Esophagus muscularis mucosa (tissue), 4 donors: ENCODE results near the gene RTN4. TPM values are rescaled to one million over a fixed set of nuclear protein-coding genes. Genes with fewer than 3 reads are reported as not detected.

Source experiments
- DNase-seq: peaks from one replicate; pipeline ENCODE4 v3.0.0-alpha.2; 2017; ENCODE audit errors: extremely low spot score
- H3K27ac ChIP-seq, 4 donors: fragments of 200-600 bp; sonication (generic); replicated peaks in 1 of 4; 1 replicate in 3 of 4; 2 replicates in 1 of 4; pipeline ENCODE4 v1.5.1; 2016 to 2019; ENCODE audit warnings: mild to moderate bottlenecking in 1 of 4
- H3K27me3 ChIP-seq, 4 donors: fragments of 200-600 bp; sonication (generic); one replicate each; pipeline versions ENCODE4 v1.5.1 to v1.6.0; 2016 to 2019
- H3K36me3 ChIP-seq, 4 donors: fragments of 200-600 bp; sonication (generic); one replicate each; pipeline ENCODE4 v1.5.1; 2016 to 2019
- H3K4me1 ChIP-seq, 4 donors: fragments of 200-600 bp; sonication (generic); one replicate each; pipeline ENCODE4 v1.5.1; 2016 to 2019
- H3K4me3 ChIP-seq, 4 donors: fragments of 200-600 bp; sonication (generic); 1 replicate in 2 of 4; 2 replicates in 2 of 4; pipeline ENCODE4 v1.5.1; 2016 to 2019; ENCODE audit warnings: mild to moderate bottlenecking in 4 of 4, moderate library complexity in 1 of 4
- H3K9me3 ChIP-seq, 4 donors: fragments of 200-600 bp; sonication (generic); 1 replicate in 3 of 4; 2 replicates in 1 of 4; pipeline ENCODE4 v1.5.1; 2016 to 2019
- EP300 ChIP-seq: sonication (generic); formaldehyde crosslinking; IDR thresholded peaks from one replicate; pipeline ENCODE4 v1.6.1; 2017; ENCODE audit warnings: antibody characterized with exemption
- POLR2A ChIP-seq: fragments of 450-650 bp; IDR thresholded peaks from one replicate; pipeline ENCODE4 v1.6.1; 2017; ENCODE audit warnings: antibody characterized with exemption, moderate library complexity, mild to moderate bottlenecking, low read depth
- POLR2AphosphoS5 ChIP-seq, 2 donors: sonication (generic); formaldehyde crosslinking; IDR thresholded peaks; one replicate each; pipeline ENCODE4 v1.6.1; 2017; ENCODE audit warnings: antibody characterized with exemption in 2 of 2
- WGBS: methylation state at CpG from one replicate; pipeline ENCODE4 v1.1.5; 2018; 5-methylcytosine and 5-hydroxymethylcytosine counted together
- intact Hi-C: fragments of 100-400 bp; cut with DNase I; formaldehyde crosslinking; loops from one replicate; pipeline ENCODE4 v1.15.1; 2023
- total RNA-seq, 4 donors: library from RNA; depleted of rRNA; stranded (reverse); fragments of >200 nt; gene quantifications; one replicate each; pipeline versions ENCODE4 v1.1.0 to v1.2.1, GENCODE V29; 2016
- TF ChIP-seq, protein P1 (sequence below), 3 experiments: fragments of 200-600 bp in 2 of 3; fragments of 450-650 bp in 1 of 3; sonication (generic) in 2 of 3; IDR thresholded peaks; one replicate each; pipeline ENCODE4 v1.5.1; 2017 to 2019; ENCODE audit warnings: antibody characterized with exemption in 3 of 3, mild to moderate bottlenecking in 2 of 3, moderate library complexity in 1 of 3

RTN4 gene
- total RNA-seq, 4 donors from 2014 or later = 214 to 272 (median 251) TPM

DNA sequence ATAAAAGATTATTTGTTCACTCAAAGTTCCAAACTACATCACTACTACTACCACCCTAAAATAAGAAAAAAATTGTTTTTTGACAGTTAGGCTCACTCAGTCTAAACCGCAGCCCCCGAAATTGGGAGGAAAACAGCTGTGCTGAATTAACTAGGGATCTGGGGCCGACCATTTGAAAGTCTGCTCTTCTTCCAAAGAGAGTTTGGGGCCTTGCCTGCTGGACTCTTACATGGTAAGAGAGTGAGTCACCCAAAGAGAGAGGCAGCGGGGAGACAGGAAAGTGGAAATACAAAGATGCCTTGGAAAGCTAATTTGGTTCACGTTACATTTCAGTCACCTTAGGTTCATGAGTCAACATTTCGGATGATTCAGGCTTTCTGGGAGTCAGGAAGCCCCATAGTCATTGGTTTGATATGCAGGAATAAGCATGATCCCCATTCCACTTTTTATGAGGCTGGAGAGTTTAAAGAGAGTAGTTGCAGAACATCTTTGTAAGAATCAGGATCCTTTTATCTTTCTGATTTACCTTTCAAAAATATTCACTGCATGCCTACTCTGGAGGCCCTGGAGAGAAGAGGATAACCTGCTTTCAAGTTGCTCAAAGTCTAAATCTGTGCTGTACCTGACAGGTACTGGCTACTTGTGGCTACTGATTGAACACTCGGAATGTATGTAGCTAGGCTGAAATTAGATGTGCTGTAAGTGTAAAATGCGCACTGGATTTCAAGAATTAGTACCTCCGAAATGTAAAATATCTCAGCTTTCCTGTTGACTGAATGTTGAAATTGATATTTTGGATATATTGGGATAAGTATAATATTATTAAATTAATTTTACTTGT lies 995 bp upstream of the RTN4 start:
- no peak for DNase-seq
- H3K36me3 ChIP-seq = no peaks in the 10 kb centered on the region
- no peaks in the 10 kb centered on the region for H3K9me3 ChIP-seq
- peaks cover 10 to 39% (median 32%) of the 10 kb centered on the region in 4 donors for H3K4me1 ChIP-seq
- intact Hi-C loops = loop anchor here (2.0 to 5.0 kb wide), 2 partner anchors 46 to 112 kb away; no protein-coding TSS in a partner anchor
- WGBS = 21% methylated on average over 9 of the region's 9 CpGs
- no peaks in the 10 kb centered on the region for H3K27me3 ChIP-seq
- peak overlapping the region; percentile 85 to 100 (median 98) for H3K4me3 ChIP-seq
- peak; percentile 57 to 70 for TF ChIP-seq POLR2AphosphoS5 (IDR thresholded peaks at IDR 0.05)
- TF ChIP-seq EP300 = no peak
- TF ChIP-seq, protein P1, sequence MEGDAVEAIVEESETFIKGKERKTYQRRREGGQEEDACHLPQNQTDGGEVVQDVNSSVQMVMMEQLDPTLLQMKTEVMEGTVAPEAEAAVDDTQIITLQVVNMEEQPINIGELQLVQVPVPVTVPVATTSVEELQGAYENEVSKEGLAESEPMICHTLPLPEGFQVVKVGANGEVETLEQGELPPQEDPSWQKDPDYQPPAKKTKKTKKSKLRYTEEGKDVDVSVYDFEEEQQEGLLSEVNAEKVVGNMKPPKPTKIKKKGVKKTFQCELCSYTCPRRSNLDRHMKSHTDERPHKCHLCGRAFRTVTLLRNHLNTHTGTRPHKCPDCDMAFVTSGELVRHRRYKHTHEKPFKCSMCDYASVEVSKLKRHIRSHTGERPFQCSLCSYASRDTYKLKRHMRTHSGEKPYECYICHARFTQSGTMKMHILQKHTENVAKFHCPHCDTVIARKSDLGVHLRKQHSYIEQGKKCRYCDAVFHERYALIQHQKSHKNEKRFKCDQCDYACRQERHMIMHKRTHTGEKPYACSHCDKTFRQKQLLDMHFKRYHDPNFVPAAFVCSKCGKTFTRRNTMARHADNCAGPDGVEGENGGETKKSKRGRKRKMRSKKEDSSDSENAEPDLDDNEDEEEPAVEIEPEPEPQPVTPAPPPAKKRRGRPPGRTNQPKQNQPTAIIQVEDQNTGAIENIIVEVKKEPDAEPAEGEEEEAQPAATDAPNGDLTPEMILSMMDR (IDR thresholded peaks at IDR 0.05) = no peak
- TF ChIP-seq POLR2A = no peak
- peak overlapping the region; percentile 96 to 100 (median 100) for H3K27ac ChIP-seq

DNA sequence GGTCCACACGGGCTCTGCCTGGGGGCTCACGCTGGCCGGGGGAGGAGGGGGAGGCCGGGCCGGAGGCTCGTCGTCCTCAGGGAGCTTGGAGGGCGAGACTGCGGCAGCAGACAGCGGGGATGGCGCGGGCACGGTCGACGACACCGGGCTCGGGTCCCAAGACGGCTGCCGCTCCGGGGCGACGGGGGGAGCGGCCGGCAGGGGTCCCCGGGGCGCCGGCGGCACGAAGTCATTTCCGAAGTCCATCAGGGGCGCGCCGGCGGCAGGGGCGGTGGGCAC lies 491 bp downstream of the RTN4 start:
- peaks cover 10 to 54% (median 46%) of the 10 kb centered on the region in 4 donors for H3K4me1 ChIP-seq
- no peaks in the 10 kb centered on the region for H3K9me3 ChIP-seq
- peak overlapping the region; percentile 96 to 100 (median 100) for H3K27ac ChIP-seq
- H3K4me3 ChIP-seq = peak overlapping the region; percentile 85 to 100 (median 98)
- no peaks in the 10 kb centered on the region for H3K36me3 ChIP-seq
- intact Hi-C loops = loop anchor here (2.0 to 10.0 kb wide), 7 partner anchors 35 to 145 kb away; no protein-coding TSS in a partner anchor
- H3K27me3 ChIP-seq = no peaks in the 10 kb centered on the region
- DNase-seq = no peak
- WGBS = no CpG with 5 or more reads among the region's 35 CpGs
- TF ChIP-seq, protein P1 (IDR thresholded peaks at IDR 0.05) = no peak
- TF ChIP-seq POLR2AphosphoS5 (IDR thresholded peaks at IDR 0.05) (no peak), POLR2A (no peak), EP300 (no peak)

DNA sequence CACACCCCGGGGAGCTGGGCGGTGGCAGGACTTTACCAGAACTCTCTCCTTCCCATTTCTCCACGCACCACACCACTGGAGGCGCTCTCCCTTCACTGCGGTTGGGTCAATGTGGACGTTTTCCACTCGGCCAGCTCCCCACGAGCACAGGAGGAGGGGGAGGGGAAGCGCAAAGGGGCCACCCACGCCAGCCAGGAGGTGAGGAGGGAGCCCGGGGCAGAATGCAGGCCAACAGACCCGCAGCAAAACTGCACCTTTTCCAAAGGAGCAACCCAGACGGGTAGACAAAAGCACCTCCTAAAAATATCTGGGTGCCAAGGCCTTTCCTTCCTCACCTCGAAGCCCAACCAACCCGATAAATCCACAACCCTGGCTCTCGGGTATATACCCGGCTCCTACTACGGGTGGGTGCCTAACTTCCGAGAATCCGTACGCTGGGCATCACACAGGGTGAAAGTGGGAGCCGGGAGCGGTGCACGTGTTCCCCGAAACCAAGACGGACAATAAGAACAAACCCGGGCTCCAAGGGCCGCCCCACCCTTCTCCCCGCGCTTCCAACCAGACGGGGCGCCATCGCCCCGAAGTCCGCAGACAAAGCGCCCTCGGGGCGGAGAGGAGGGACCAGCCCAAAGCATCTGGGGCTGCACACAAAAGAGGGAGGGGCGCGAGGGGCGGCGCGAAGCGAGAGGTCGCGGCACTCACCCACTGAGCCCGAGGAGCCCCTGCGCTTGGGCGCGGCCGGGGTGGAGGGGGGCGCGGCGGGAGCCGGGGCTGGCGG lies 1.0 kb downstream of the RTN4 start:
- TF ChIP-seq POLR2AphosphoS5 (IDR thresholded peaks at IDR 0.05) (peak; percentile 82 to 88), POLR2A (no peak)
- TF ChIP-seq, protein P1 (IDR thresholded peaks at IDR 0.05) = peak; percentile 53 to 77 (median 76)
- intact Hi-C loops = loop anchor here (2.0 to 10.0 kb wide), 5 partner anchors 34 to 144 kb away; no protein-coding TSS in a partner anchor
- Histone ChIP-seq H3K27ac (peak overlapping the region; percentile 96 to 100 (median 100)), H3K36me3 (no peaks in the 10 kb centered on the region), H3K4me3 (peak overlapping the region; percentile 85 to 100 (median 98)), H3K27me3 (no peaks in the 10 kb centered on the region), H3K9me3 (no peaks in the 10 kb centered on the region), H3K4me1 (peaks cover 10 to 59% (median 48%) of the 10 kb centered on the region in 4 donors)
- DNase-seq = peak; percentile 97
- WGBS = under 1% methylated on average over 24 of the region's 56 CpGs

DNA sequence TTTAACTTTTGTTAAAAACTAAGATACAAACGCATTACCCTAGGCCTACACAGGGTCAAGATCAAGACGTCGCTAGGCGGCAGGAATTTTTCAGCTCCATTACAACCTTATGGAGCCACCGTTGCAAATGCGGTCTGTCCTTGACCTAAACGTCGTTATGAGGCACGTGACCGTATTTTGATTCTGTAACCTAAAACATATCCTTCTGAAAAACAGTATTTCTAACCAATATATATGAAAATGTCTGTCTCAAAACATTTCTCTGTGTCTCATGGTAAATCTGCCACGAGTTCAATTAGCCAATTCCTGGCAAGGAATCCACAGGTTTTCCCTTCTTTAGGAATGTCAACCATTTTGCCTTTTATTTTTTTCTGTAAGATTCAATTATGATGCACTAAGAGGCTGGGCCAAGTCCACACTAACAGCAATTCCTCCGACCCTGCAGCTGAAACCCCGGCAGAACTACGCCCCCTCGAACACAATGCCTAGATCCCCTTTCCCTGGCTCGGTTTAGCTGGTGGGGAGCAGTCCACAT lies 1.7 kb downstream of the RTN4 start:
- Histone ChIP-seq H3K4me3 (peak overlapping the region; percentile 85 to 100 (median 98)), H3K27ac (peak overlapping the region; percentile 96 to 100 (median 100)), H3K4me1 (peaks cover 10 to 65% (median 55%) of the 10 kb centered on the region in 4 donors), H3K9me3 (no peaks in the 10 kb centered on the region), H3K36me3 (no peaks in the 10 kb centered on the region), H3K27me3 (no peaks in the 10 kb centered on the region)
- TF ChIP-seq POLR2A = no peak
- TF ChIP-seq, protein P1 (IDR thresholded peaks at IDR 0.05) = no peak
- TF ChIP-seq EP300 = no peak
- no peak for TF ChIP-seq POLR2AphosphoS5 (IDR thresholded peaks at IDR 0.05)
- intact Hi-C loops = loop anchor here (2.0 to 10.0 kb wide), 5 partner anchors 34 to 144 kb away; no protein-coding TSS in a partner anchor
- no peak for DNase-seq
- WGBS = 2% methylated on average over 16 of the region's 16 CpGs
